Endothelial cell of umbilical vein (primary cell): Measurements from ENCODE around the gene ADGRD2.
"Not testable (repeated sequence)": the region's sequence is repeated elsewhere in the genome, so short reads cannot be mapped to it uniquely, and the experiment has no call there.

Experiments
- CTCF ChIP-seq, 2 donors: IDR thresholded peaks; 1 replicate in 1 of 2; 2 replicates in 1 of 2; pipeline ENCODE4 v1.5.1; 2011; ENCODE audit warnings: low read length in 2 of 2, mild to moderate bottlenecking in 2 of 2, moderate library complexity in 2 of 2, control low read depth in 1 of 2, inconsistent platforms in 1 of 2, low read depth in 1 of 2; ENCODE audit not compliant: insufficient read depth in 1 of 2; ENCODE audit errors: extremely low read depth in 1 of 2
- EZH2 ChIP-seq: IDR thresholded peaks from 2 replicates; pipeline ENCODE4 v1.6.1; 2012; ENCODE audit warnings: borderline replicate concordance, low read depth, mild to moderate bottlenecking, moderate library complexity, low read length, inconsistent platforms; ENCODE audit not compliant: severe bottlenecking
- JUN ChIP-seq: IDR thresholded peaks from 2 replicates; pipeline ENCODE4 v1.6.1; 2011; ENCODE audit warnings: borderline replicate concordance, low read depth; ENCODE audit not compliant: insufficient read length, insufficient read depth
- POLR2A ChIP-seq: IDR thresholded peaks from 2 replicates; pipeline ENCODE4 v1.6.1; 2012; ENCODE audit warnings: low read depth, mild to moderate bottlenecking, control low read depth, low read length
- POLR2AphosphoS5 ChIP-seq: IDR thresholded peaks from 2 replicates; pipeline ENCODE4 v1.6.1; 2012; ENCODE audit warnings: low read depth, mild to moderate bottlenecking, control low read depth, low read length, moderate library complexity; ENCODE audit not compliant: insufficient read depth

GRCh38 chr9:124425733-124426132 lies 24.5 kb upstream of the ADGRD2 start:
- not testable (repeated sequence) for TF ChIP-seq CTCF (IDR thresholded peaks at IDR 0.05; ENCODE audit: extremely low read depth in 1 of 2, insufficient read depth in 1 of 2, low read depth in 1 of 2, low read length in 2 of 2); EZH2; POLR2A; POLR2AphosphoS5; JUN
